CD4-positive, alpha-beta T cell (primary cell): ENCODE results near the gene MYO1B. TPM values are rescaled to one million over a fixed set of nuclear protein-coding genes. Genes with fewer than 3 reads are reported as not detected.

ENCODE experiments used
- ATAC-seq: fragments of 200-7000 bp; cut with Tn5 transposase; one replicate; pipeline ENCODE4 v1.10.0; 2022; ENCODE audit warnings: mild to moderate bottlenecking; ENCODE audit not compliant: poor library complexity
- CTCF ChIA-PET: fragments of 350-600 bp; sonication (Branson Sonifier 250); formaldehyde crosslinking; loops from one replicate; lab custom pipeline; 2021; ENCODE audit warnings: antibody characterized with exemption, inconsistent platforms; lab: Charles Lee
- POLR2A ChIA-PET: fragments of 350-600 bp; sonication (Branson Sonifier 250); formaldehyde crosslinking; loops from one replicate; lab custom pipeline; 2021; ENCODE audit warnings: antibody characterized with exemption, inconsistent platforms; lab: Charles Lee
- DNase-seq, 14 experiments: peaks; one replicate each; pipeline ENCODE4 v3.0.0-alpha.2; 2013 to 2020; ENCODE audit warnings: mixed read lengths in 2 of 14
- H3K27ac ChIP-seq, 2 donors: one replicate each; pipeline versions ENCODE4 v1.5.1 to v1.7.0; 2013; ENCODE audit warnings: low read length in 2 of 2, low read depth in 1 of 2, mild to moderate bottlenecking in 1 of 2
- H3K27me3 ChIP-seq, 2 experiments: 1 replicate in 1 of 2; 2 replicates in 1 of 2; pipeline versions ENCODE4 v1.6.1 to v1.7.0; 2013; ENCODE audit warnings: low read length in 2 of 2, control low read depth in 1 of 2, mild to moderate bottlenecking in 1 of 2, moderate library complexity in 1 of 2; ENCODE audit not compliant: insufficient read depth in 2 of 2, control insufficient read depth in 1 of 2
- H3K36me3 ChIP-seq: one replicate; pipeline ENCODE4 v1.6.1; 2013; ENCODE audit warnings: low read length, control low read depth; ENCODE audit not compliant: insufficient read depth
- H3K4me1 ChIP-seq: one replicate; pipeline ENCODE4 v1.6.1; 2013; ENCODE audit warnings: low read length, control low read depth; ENCODE audit not compliant: insufficient read depth
- H3K4me3 ChIP-seq: one replicate; pipeline ENCODE4 v1.5.1; 2013; ENCODE audit warnings: mild to moderate bottlenecking, low read length, moderate library complexity
- H3K9me3 ChIP-seq, 2 experiments: 1 replicate in 1 of 2; 2 replicates in 1 of 2; pipeline versions ENCODE4 v1.6.1 to v1.7.0; 2013; ENCODE audit warnings: low read length in 2 of 2, mild to moderate bottlenecking in 2 of 2, control low read depth in 1 of 2, moderate library complexity in 1 of 2; ENCODE audit not compliant: control insufficient read depth in 1 of 2, insufficient read depth in 1 of 2
- H3K27ac Mint-ChIP-seq: one replicate; pipeline ENCODE4 v1.8.0; 2020; ENCODE audit warnings: mixed read lengths
- H3K27me3 Mint-ChIP-seq: one replicate; pipeline ENCODE4 v1.8.0; 2021; ENCODE audit warnings: mixed read lengths
- H3K36me3 Mint-ChIP-seq: one replicate; pipeline ENCODE4 v1.8.0; 2021; ENCODE audit warnings: low read depth, mixed read lengths
- H3K4me1 Mint-ChIP-seq: one replicate; pipeline ENCODE4 v1.8.0; 2021; ENCODE audit warnings: low read depth, mixed read lengths
- H3K4me3 Mint-ChIP-seq: one replicate; pipeline ENCODE4 v1.8.0; 2020; ENCODE audit warnings: mild to moderate bottlenecking, mixed read lengths
- H3K9me3 Mint-ChIP-seq: one replicate; pipeline ENCODE4 v1.8.0; 2020; ENCODE audit warnings: mixed read lengths
- CTCF ChIP-seq: fragments of 200-600 bp; IDR thresholded peaks from one replicate; pipeline ENCODE4 v1.8.0; 2022; ENCODE audit warnings: antibody characterized with exemption, mild to moderate bottlenecking
- intact Hi-C, 2 experiments: fragments of 100-400 bp; cut with DNase I in 1 of 2; cut with micrococcal nuclease in 1 of 2; formaldehyde crosslinking; loops; one replicate each; pipeline versions ENCODE4 v1.15.1 to v1.9.0; 2023 to 2025; cut with DNase I, micrococcal nuclease
- total RNA-seq, 174 experiments: library from RNA in 2 of 174; stranded (reverse) in 2 of 174; gene quantifications; one replicate each; pipeline ENCODE4 v1.2.3 and lab custom pipeline; 2021 to 2026

MYO1B gene
- total RNA-seq, 2 experiments from 2014 or later, result 0.98 to 1.3 TPM

GRCh38 chr2:191412353-191412752, 167.1 kb downstream of the MYO1B start:
- ChIA-PET POLR2A (no interaction called here), CTCF (no interaction called here)

GRCh38 chr2:191415101-191415500, 169.9 kb downstream of the MYO1B start:
- ATAC-seq, result no peak
- DNase-seq, result no peak
- Histone ChIP-seq H3K36me3 (no peaks in the 10 kb centered on the region), H3K9me3 (no peaks in the 10 kb centered on the region), H3K27me3 (no peaks in the 10 kb centered on the region), H3K4me1 (no peaks in the 10 kb centered on the region), H3K4me3 (no peak overlapping the region), H3K27ac (no peak overlapping the region)
- no peak for TF ChIP-seq CTCF
- no peaks in the 10 kb centered on the region for H3K36me3 Mint-ChIP-seq
- no peaks in the 10 kb centered on the region for H3K9me3 Mint-ChIP-seq
- intact Hi-C loops, result no loop called here
- no peak overlapping the region for H3K4me3 Mint-ChIP-seq
- H3K27me3 Mint-ChIP-seq, result no peaks in the 10 kb centered on the region
- POLR2A ChIA-PET, result no interaction called here
- H3K27ac Mint-ChIP-seq, result no peak overlapping the region
- H3K4me1 Mint-ChIP-seq, result no peaks in the 10 kb centered on the region
- CTCF ChIA-PET, result interaction anchor here (1.0 kb wide), 1 partner anchor 12 kb away, joined by 4 read pairs; no protein-coding TSS in a partner anchor

More at GRCh38 chr2:191412353-191412752, 167.1 kb downstream of the MYO1B start:
- H3K9me3 Mint-ChIP-seq, result no peaks in the 10 kb centered on the region
- no peak for TF ChIP-seq CTCF
- no peaks in the 10 kb centered on the region for H3K27me3 ChIP-seq
- no peak overlapping the region for H3K27ac ChIP-seq
- no peaks in the 10 kb centered on the region for H3K9me3 ChIP-seq
- H3K4me1 Mint-ChIP-seq, result no peaks in the 10 kb centered on the region
- H3K27ac Mint-ChIP-seq, result no peak overlapping the region
- intact Hi-C loops, result no loop called here
- no peaks in the 10 kb centered on the region for H3K36me3 Mint-ChIP-seq
- H3K4me1 ChIP-seq, result no peaks in the 10 kb centered on the region
- DNase-seq (no peak), ATAC-seq (no peak)
- no peaks in the 10 kb centered on the region for H3K27me3 Mint-ChIP-seq
- H3K4me3 Mint-ChIP-seq, result no peak overlapping the region
- no peak overlapping the region for H3K4me3 ChIP-seq
- H3K36me3 ChIP-seq, result no peaks in the 10 kb centered on the region

GRCh38 chr2:191415858-191416257, 170.7 kb downstream of the MYO1B start:
- H3K27me3 Mint-ChIP-seq, result no peaks in the 10 kb centered on the region
- Histone ChIP-seq H3K4me1 (no peaks in the 10 kb centered on the region), H3K36me3 (no peaks in the 10 kb centered on the region), H3K4me3 (no peak overlapping the region), H3K27me3 (no peaks in the 10 kb centered on the region), H3K9me3 (no peaks in the 10 kb centered on the region), H3K27ac (no peak overlapping the region)
- no peaks in the 10 kb centered on the region for H3K36me3 Mint-ChIP-seq
- ChIA-PET CTCF (interaction anchor here (0.8 kb wide), 1 partner anchor 18 kb away, joined by 3 read pairs; no protein-coding TSS in a partner anchor), POLR2A (no interaction called here)
- TF ChIP-seq CTCF, result no peak
- intact Hi-C loops, result no loop called here
- no peak overlapping the region for H3K4me3 Mint-ChIP-seq
- no peak overlapping the region for H3K27ac Mint-ChIP-seq
- no peaks in the 10 kb centered on the region for H3K4me1 Mint-ChIP-seq
- DNase-seq, result no peak
- no peaks in the 10 kb centered on the region for H3K9me3 Mint-ChIP-seq
- ATAC-seq, result no peak
